Activated T-helper 2 cell treated with anti-CD3 and anti-CD28 coated beads, Interferon-gamma antibody, Interleukin-2, Interleukin-4, amounts not matched to agents 10 μg/mL and 5 μg/mL and 100 μg/mL, durations not matched to agents 14 hours and 24 hours and 36 hours (primary cell): ENCODE measurements around the gene PSRC1. TPM values are rescaled to one million over a fixed set of nuclear protein-coding genes. Genes with fewer than 3 reads are reported as not detected.
"Not testable (repeated sequence)": the region's sequence is repeated elsewhere in the genome, so short reads cannot be mapped to it uniquely, and the experiment has no call there.

Experiments
- DNase-seq: peaks from one replicate; pipeline ENCODE4 v3.0.0; 2021; ENCODE audit warnings: low spot score
- H3K27ac Mint-ChIP-seq: one replicate; pipeline ENCODE4 v1.8.0; 2021; ENCODE audit warnings: mixed read lengths
- H3K27me3 Mint-ChIP-seq: one replicate; pipeline ENCODE4 v1.8.0; 2021; ENCODE audit warnings: low read depth, mixed read lengths
- H3K36me3 Mint-ChIP-seq: one replicate; pipeline ENCODE4 v1.8.0; 2021; ENCODE audit warnings: low read depth, mixed read lengths
- H3K4me1 Mint-ChIP-seq: one replicate; pipeline ENCODE4 v1.8.0; 2021; ENCODE audit warnings: low read depth, mixed read lengths
- H3K4me3 Mint-ChIP-seq: one replicate; pipeline ENCODE4 v1.8.0; 2021; ENCODE audit warnings: low read depth, mild to moderate bottlenecking, moderate library complexity, mixed read lengths
- H3K9me3 Mint-ChIP-seq: one replicate; pipeline ENCODE4 v1.8.0; 2021; ENCODE audit warnings: mixed read lengths
- intact Hi-C: fragments of 100-400 bp; cut with micrococcal nuclease; formaldehyde crosslinking; loops from one replicate; pipeline ENCODE4 v1.15.1; 2023
- total RNA-seq: library from RNA; stranded (reverse); gene quantifications from 2 replicates; pipeline ENCODE4 v1.2.3, GENCODE V29; 2022

The PSRC1 gene
- total RNA-seq, 1 donor from 2014 or later: 7.8 TPM

DNA sequence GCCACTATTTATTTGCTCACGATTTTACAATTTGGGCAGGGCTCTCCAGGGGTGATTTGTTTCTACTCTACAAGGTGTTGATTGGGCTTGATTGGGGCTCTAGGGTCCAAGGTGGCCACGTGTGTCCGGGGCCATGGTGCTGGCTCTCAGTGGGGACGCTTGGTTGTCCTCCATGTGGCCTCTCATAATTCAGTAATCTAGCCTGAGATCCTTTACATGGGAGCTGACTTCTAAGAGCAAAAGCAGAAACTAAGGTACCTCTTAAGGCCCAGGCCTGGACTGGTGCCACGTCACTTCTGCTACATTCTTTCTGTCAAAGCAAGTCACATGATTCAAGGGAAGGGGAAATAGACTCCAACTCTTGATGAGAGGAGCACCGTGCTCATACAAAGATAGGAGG lies 8.1 kb upstream of the PSRC1 start:
- H3K4me3 Mint-ChIP-seq: no peak overlapping the region
- no peak overlapping the region for H3K27ac Mint-ChIP-seq

DNA sequence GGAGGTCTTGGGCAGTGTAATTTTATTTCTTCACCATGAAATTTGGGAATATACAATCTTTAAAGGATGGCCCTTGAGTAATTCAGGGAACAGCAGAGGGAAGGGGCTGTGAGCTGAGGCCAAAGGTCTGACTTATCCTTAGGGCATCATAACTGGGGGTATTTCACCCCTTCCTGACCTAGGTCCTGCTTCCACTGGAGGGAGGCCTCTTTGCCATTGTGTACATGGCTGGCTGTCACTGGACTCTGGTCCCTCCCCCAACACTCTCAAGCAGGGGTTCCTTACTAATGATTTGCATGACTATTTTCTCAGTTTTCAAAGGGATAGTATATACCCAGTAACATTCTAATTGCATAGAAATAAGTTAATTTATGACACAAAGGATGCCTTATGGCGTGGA lies 7.2 kb upstream of the PSRC1 start:
- no peaks in the 10 kb centered on the region for H3K9me3 Mint-ChIP-seq
- H3K4me3 Mint-ChIP-seq: no peak overlapping the region
- no peak for DNase-seq
- H3K27ac Mint-ChIP-seq: no peak overlapping the region
- H3K4me1 Mint-ChIP-seq: no peaks in the 10 kb centered on the region
- no peaks in the 10 kb centered on the region for H3K36me3 Mint-ChIP-seq
- intact Hi-C loops: no loop called here
- H3K27me3 Mint-ChIP-seq: peaks cover 26% of the 10 kb centered on the region

More for the DNA sequence above, 8.1 kb upstream of the PSRC1 start:
- peaks cover 30% of the 10 kb centered on the region for H3K27me3 Mint-ChIP-seq
- intact Hi-C loops: no loop called here
- no peaks in the 10 kb centered on the region for H3K9me3 Mint-ChIP-seq
- no peaks in the 10 kb centered on the region for H3K36me3 Mint-ChIP-seq
- DNase-seq: no peak
- H3K4me1 Mint-ChIP-seq: no peaks in the 10 kb centered on the region

DNA sequence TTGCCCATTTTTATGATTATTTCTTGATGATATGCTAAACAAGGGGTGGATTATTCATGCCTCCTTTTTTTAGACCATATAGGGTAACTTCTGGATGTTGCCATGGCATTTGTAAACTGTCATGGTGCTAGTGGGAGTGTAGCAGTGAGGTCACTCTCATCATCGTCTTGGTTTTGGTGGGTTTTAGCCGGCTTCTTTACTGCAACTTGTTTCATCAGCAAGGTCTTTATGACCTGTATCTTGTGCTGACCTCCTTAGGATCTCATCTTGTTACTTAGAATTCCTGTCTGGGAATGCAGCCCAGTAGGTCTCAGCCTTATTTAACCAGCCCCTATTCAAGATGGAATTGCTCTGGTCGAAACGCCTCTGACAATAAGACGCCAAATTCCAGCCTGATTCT lies 3.8 kb upstream of the PSRC1 start:
- H3K27me3 Mint-ChIP-seq: peaks cover 12% of the 10 kb centered on the region
- H3K4me3 Mint-ChIP-seq, H3K27ac Mint-ChIP-seq, DNase-seq, H3K36me3 Mint-ChIP-seq, H3K9me3 Mint-ChIP-seq, intact Hi-C loops: not testable (repeated sequence)
- H3K4me1 Mint-ChIP-seq: peaks cover 15% of the 10 kb centered on the region

- H3K9me3 Mint-ChIP-seq: no peaks in the 10 kb centered on the region
- DNase-seq: peak; percentile 42
- peak overlapping the region; percentile 79 for H3K27ac Mint-ChIP-seq
- H3K27me3 Mint-ChIP-seq: peaks cover 9% of the 10 kb centered on the region
- intact Hi-C loops: no loop called here
- H3K4me3 Mint-ChIP-seq: peak overlapping the region; percentile 93
- peaks cover 21% of the 10 kb centered on the region for H3K4me1 Mint-ChIP-seq
- peaks cover 13% of the 10 kb centered on the region for H3K36me3 Mint-ChIP-seq
These were observed 1.0 kb upstream of the PSRC1 start for GRCh38 chr1:109283748-109284600.

- no peak for DNase-seq
- Mint-ChIP-seq H3K4me3 (peak overlapping the region; percentile 93), H3K36me3 (peaks cover 13% of the 10 kb centered on the region), H3K4me1 (peaks cover 22% of the 10 kb centered on the region), H3K9me3 (no peaks in the 10 kb centered on the region), H3K27me3 (peaks cover 3% of the 10 kb centered on the region), H3K27ac (peak overlapping the region; percentile 79)
- intact Hi-C loops: no loop called here
These were observed 421 bp downstream of the PSRC1 start for GRCh38 chr1:109282497-109282951.

DNA sequence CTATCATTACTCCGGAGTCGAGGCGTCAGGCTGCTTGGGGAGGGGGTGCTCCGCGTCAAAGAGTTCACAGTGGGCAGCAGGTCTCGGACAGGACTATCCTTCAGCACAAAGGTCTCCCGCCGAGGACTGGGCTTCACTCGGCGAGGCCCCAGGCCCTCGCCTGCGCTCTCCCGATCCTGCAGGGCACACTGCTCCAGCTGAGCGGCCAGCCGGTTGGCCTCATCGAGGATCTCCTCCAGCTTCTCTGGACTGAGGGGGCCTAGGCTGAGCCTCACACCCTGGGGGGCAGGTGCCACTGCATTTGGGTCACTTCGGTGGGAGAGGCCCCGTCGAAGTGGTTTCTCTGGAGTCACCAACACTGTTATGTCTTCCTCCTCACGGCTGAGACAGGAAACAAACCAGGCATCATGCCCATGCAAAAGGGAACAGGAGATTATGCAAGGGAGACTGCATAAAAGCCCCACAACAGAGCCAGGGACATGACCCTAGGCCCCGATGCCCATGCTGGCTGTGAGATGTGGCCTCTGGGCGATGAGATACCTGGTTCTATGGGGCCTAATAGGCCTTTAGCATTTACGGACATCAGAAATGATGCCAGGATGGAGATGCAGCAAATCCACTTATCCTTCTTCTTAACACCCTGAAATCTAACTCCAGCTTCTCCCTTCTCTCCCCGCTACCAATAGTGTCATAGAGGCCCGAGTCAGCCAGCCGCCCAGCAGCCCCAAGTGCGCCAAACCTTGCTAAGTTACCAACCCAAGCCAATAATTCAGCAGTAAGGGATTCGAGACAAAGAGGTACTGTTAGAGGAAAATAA lies 1.1 kb downstream of the PSRC1 start:
- no peak overlapping the region for H3K27ac Mint-ChIP-seq
- no peak for DNase-seq
- peaks cover 2% of the 10 kb centered on the region for H3K27me3 Mint-ChIP-seq
- H3K36me3 Mint-ChIP-seq: peaks cover 13% of the 10 kb centered on the region
- peak overlapping the region; percentile 93 for H3K4me3 Mint-ChIP-seq
- intact Hi-C loops: no loop called here
- H3K9me3 Mint-ChIP-seq: no peaks in the 10 kb centered on the region
- H3K4me1 Mint-ChIP-seq: peaks cover 27% of the 10 kb centered on the region

- no peaks in the 10 kb centered on the region for H3K9me3 Mint-ChIP-seq
- no peaks in the 10 kb centered on the region for H3K27me3 Mint-ChIP-seq
- intact Hi-C loops: no loop called here
- peaks cover 13% of the 10 kb centered on the region for H3K36me3 Mint-ChIP-seq
- no peak overlapping the region for H3K27ac Mint-ChIP-seq
- H3K4me3 Mint-ChIP-seq: no peak overlapping the region
- no peak for DNase-seq
- peaks cover 27% of the 10 kb centered on the region for H3K4me1 Mint-ChIP-seq
These were observed 2.1 kb downstream of the PSRC1 start for GRCh38 chr1:109280862-109281261.

DNA sequence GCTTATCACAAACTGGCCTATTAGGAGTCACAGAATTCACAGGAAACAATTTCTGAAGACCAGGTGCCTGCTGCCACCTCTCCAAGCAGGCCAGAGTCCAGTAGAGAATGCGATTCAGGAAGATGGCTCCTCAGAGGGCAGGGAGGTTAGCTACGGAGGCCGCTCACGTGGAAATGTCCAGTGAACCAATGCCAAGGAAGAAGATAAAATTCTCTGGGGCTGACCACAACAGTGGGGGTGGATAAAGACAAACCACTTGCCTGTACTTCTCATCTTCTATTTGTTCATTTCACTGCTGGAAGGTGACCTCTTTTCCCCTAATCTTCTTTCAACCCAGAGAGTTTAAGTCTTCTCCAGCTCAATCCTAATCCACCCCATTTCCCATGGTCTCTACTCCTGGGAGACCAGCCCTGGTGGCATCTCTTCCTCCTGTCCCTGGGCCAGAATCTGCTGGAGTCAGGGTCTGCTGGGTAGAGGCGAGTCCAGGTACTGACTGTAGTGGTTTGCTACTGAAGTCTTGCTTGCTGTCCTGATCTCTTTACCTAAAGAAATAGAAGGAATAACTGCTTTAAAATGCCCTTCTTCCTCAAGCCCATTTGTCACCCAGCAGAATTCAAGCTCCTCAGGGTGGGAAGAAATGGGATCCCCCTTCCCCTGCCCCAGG lies 3.2 kb downstream of the PSRC1 start:
- intact Hi-C loops: no loop called here
- Mint-ChIP-seq H3K36me3 (peaks cover 13% of the 10 kb centered on the region), H3K27ac (no peak overlapping the region)

DNA sequence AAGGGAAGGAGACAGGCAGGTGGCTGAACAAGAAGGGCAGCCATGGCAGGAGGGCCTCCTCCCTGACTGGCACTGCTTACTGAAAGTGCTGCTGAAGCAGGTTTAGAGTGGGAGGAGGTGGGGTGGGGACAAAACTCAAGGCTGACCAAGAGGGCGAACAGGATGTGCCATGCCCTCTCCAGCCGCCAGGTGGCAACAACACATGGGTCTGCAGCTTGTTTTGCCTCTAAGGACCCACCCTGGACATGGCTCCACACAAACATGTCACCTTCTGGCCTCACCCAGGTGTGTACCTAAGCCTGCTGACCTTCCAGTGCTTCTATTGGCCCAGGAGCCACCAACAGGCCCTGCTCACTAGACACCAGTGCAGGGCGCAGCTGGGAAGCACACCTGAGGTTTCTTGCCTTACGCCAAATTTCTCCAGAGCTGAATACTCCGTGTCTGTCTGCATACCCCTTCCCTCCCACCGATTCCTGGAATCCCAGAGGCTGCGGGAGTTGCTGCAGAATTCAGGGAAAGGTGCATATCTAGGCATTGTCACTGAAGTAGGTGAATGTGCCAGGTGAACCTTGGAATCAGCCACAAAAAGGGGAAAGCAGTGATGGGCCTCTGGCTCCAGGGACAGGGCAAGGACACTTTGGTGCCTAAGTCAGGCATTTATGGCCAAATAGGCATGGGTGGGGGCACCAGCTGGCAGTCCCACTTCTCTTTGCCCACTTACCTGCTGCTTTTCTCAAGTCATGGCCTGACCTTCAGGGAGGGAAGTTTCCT lies 5.3 kb downstream of the PSRC1 start:
- Mint-ChIP-seq H3K9me3 (no peaks in the 10 kb centered on the region), H3K4me3 (no peak overlapping the region), H3K4me1 (peaks cover 19% of the 10 kb centered on the region), H3K27ac (peak overlapping the region; percentile 46), H3K27me3 (no peaks in the 10 kb centered on the region), H3K36me3 (peaks cover 13% of the 10 kb centered on the region)
- intact Hi-C loops: loop anchor here (1.0 to 2.0 kb wide), 2 partner anchors 122 to 255 kb away; no protein-coding TSS in a partner anchor
- DNase-seq: peak; percentile 52

More for the DNA sequence above, 3.2 kb downstream of the PSRC1 start:
- no peak for DNase-seq
- H3K4me3 Mint-ChIP-seq: no peak overlapping the region
- no peaks in the 10 kb centered on the region for H3K9me3 Mint-ChIP-seq
- H3K27me3 Mint-ChIP-seq: no peaks in the 10 kb centered on the region
- H3K4me1 Mint-ChIP-seq: peaks cover 27% of the 10 kb centered on the region

GRCh38 chr1:109275706-109276345 lies 7.1 kb downstream of the PSRC1 start:
- intact Hi-C loops: loop anchor here (2.0 kb wide), 1 partner anchor 257 kb away; no protein-coding TSS in a partner anchor

GRCh38 chr1:109274533-109275476 lies 8.1 kb downstream of the PSRC1 start:
- peaks cover 5% of the 10 kb centered on the region for H3K36me3 Mint-ChIP-seq
- H3K27me3 Mint-ChIP-seq: no peaks in the 10 kb centered on the region
- peaks cover 8% of the 10 kb centered on the region for H3K4me1 Mint-ChIP-seq
- no peaks in the 10 kb centered on the region for H3K9me3 Mint-ChIP-seq
- intact Hi-C loops: no loop called here
- no peak overlapping the region for H3K27ac Mint-ChIP-seq
- DNase-seq: no peak
- no peak overlapping the region for H3K4me3 Mint-ChIP-seq

More at GRCh38 chr1:109275706-109276345, 7.1 kb downstream of the PSRC1 start:
- H3K9me3 Mint-ChIP-seq: no peaks in the 10 kb centered on the region
- DNase-seq: no peak
- H3K36me3 Mint-ChIP-seq: peaks cover 13% of the 10 kb centered on the region
- no peaks in the 10 kb centered on the region for H3K27me3 Mint-ChIP-seq
- no peak overlapping the region for H3K27ac Mint-ChIP-seq
- H3K4me3 Mint-ChIP-seq: no peak overlapping the region
- H3K4me1 Mint-ChIP-seq: peaks cover 8% of the 10 kb centered on the region
